Renal cortex interstitium (tissue), 15 donors: Measurements from ENCODE around the gene NLRP3. TPM values are rescaled to one million over a fixed set of nuclear protein-coding genes. Genes with fewer than 3 reads are reported as not detected.
"Not testable (repeated sequence)": the region's sequence is repeated elsewhere in the genome, so short reads cannot be mapped to it uniquely, and the experiment has no call there.

Experiments used
- DNase-seq, 11 donors: peaks; one replicate each; pipeline ENCODE4 v3.0.0-alpha.2; 2013; ENCODE audit warnings: low read depth in 9 of 11, low spot score in 4 of 11; ENCODE audit errors: extremely low read depth in 1 of 11
- long read RNA-seq, 16 experiments: transcript quantifications; one replicate each; lab custom pipeline, GENCODE V29; 2026
- polyA plus RNA-seq, 3 donors: library from polyadenylated mRNA; unstranded; fragments of 120-200 nt; gene quantifications; one replicate each; pipeline ENCODE4 v1.2.1, GENCODE V29; 2013; ENCODE audit not compliant: insufficient read length in 3 of 3

NLRP3 gene
- 1 to 10 TPM in 1 of 3 donors, under 1 TPM in 2; 0.78 to 1.0 (median 0.91) TPM for polyA plus RNA-seq
- long read RNA-seq, donor 1, result 0 reads
- long read RNA-seq, donor 2, result 0 reads
- long read RNA-seq, donor 3, result 0 reads
- long read RNA-seq, donor 4, result 0 reads
- long read RNA-seq, donor 5, result 0 reads
- long read RNA-seq, donor 6, result 0 reads
- long read RNA-seq, donor 7, result 0 reads
- long read RNA-seq, donor 8, result 0 reads
- long read RNA-seq, donor 9, result 0 reads
- long read RNA-seq, donor 10, result 0 reads
- long read RNA-seq, donor 11, result 0 reads
- long read RNA-seq, donor 12, result 0 reads
- long read RNA-seq, donor 13, result 0 reads
- long read RNA-seq, donor 14, result 0 reads
- long read RNA-seq, donor 15, result 0 reads
- long read RNA-seq, donor 16, result 0 reads

DNA sequence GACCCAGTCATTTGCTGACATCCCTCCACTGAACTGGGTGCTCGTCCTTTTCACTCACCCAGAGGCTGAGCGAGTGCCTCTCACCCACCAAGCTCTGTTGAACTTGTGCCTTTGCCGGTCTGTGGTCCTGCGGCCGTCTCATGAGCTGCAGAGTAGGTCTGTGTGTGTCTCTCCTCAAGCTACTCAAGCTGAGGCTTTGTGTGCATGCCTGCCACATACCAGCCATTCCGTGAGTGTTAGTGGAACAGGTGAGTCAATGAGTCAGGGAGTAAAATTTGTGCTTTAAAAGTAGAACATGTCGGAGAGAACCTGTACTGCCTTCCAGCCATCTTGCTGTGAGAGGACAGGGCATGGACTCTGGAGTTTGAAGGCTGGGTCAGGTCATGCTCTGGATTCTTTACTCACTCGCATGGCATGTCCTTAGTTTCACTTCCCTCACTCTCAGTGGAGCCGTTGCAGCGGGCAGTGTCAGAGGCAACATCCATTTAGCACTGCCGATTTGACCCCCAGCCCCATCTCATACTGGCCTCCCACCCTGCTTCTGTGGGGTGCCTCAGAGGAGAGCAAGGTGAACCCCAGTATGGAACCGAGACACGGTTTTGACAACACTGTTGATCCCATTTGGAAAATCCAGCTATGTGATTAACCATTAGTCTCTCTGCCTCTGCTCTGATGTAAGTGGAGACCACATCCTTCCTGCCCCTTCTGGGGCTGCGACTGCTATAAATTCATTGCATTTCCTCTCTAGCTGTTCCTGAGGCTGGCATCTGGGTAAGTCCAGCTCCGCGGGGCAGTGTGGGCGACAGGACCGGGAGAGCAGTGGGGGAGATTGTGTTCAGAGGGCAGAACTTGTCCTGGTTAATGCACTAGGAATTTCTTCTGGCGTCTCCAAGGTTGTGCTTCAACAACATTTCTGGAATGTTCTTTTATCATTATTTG is at the start of gene NLRP3:
Gene NLRP3, plus strand, starts transcription at position 751 of the 939 bp plus-strand sequence. CDS start 2,628 bp downstream, outside the sequence.
- peak in 2 of 11 donors; percentile 2 to 11 for DNase-seq

DNA sequence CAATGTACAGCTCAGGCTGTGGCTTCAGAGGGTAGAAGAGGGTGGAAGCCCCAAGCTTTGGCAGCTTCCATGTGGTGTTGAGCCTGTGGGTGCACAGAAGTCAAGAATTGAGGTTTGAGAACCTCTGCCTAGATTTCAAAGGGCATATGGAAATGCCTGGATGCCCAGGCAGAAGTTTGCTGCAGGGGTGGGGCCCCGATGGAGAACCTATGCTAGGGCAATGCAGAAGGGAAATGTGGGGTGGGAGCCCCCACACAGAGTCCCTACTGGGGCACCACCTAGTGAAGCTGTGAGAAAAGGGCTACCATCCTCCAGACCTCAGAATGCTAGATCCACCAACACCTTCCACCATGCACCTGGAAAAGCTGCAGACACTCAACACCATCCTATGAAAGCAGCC is 49.6 kb upstream of the NLRP3 start:
- not testable (repeated sequence) for DNase-seq

DNA sequence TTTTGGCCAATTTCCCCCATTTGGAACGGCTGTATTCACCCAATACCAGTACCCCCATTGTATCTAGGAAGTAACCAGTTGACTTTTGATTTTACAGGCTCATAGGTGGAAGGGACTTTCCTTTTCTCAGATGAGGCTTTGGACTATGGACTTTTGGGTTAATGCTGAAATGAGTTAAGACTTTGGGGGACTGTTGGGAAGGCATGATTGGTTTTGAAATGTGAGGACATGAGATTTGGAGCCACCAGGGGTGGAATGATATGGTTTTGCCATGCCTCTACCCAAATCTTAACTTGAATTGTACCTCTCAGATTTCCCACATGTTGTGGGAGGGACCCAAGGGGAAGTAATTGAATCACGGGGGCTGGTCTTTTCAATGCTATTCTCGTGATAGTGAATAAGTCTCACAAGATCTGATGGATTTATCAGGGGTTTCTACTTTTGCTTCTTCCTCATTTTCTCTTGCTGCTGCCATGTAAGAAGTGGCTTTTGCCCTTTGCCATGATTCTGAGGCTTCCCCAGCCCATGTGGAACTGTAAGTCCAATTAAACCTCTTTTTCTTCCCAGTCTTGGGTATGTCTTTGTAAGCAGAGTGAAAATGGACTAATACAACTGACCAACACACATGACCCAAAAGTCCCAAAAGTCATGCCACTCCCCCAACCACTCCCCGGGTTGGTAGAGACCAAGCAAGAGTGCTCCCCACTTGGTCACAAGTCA is 48.9 kb upstream of the NLRP3 start:
- DNase-seq, result no peak

DNA sequence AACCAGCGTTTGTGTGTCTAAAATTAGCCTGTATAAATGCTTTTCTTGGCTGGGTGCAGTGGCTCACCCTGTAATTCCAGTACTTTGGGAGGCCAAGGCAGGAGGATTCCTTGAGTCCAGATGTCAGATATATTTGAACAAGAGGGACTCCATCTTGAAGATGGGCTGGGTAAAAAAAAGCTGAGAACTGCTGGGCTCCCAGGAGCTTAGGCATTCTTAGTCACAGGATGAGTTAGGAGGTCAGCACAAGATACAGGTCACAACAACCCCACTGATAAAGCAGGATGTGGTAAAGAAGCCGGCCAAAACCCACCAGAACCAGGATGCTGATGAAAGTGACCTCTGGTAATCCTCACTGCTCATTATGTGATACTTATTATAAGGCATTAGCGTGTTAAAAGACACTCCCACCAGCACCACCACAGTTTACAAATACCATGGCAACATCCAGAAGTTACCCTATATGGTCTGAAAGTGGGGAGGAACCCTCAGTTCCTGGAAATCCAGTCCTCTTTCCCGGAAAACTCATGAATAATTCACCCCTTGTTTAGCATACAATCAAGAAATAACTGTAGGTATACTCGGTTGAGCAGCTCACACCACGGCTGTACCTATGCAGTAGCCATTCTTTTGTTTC is 48.1 kb upstream of the NLRP3 start:
- DNase-seq, result no peak

DNA sequence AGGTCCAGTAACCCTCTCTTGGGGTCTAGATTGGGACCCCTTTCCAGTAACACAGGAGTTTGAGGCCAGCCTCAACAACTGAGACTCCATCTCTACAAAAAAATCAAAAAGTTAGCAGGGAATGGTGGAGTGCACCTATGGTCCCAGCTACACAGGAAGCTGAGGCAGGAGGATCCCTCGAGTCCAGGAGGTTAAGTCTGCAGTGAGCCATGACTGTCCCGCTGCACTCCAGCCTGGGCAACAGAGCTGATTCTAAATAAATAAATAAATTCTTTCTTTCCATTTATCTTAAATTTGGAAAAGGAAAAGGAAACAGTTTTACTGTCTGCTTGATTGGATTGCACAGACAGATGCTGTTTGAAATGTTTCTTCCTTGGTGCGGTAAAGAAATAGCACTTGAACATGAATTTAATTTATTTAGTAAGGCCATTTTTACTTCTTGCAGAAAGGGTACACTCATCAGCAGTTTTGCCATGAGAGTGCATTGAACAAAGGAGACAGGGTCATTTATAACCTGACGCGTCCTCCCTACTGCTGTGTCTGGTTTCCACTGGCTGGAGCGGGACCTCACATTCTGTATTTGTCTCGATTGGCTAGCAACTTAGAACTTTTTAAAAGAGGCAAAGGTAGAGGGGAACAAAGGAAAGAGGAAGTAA is 47.4 kb upstream of the NLRP3 start:
- no peak for DNase-seq

DNA sequence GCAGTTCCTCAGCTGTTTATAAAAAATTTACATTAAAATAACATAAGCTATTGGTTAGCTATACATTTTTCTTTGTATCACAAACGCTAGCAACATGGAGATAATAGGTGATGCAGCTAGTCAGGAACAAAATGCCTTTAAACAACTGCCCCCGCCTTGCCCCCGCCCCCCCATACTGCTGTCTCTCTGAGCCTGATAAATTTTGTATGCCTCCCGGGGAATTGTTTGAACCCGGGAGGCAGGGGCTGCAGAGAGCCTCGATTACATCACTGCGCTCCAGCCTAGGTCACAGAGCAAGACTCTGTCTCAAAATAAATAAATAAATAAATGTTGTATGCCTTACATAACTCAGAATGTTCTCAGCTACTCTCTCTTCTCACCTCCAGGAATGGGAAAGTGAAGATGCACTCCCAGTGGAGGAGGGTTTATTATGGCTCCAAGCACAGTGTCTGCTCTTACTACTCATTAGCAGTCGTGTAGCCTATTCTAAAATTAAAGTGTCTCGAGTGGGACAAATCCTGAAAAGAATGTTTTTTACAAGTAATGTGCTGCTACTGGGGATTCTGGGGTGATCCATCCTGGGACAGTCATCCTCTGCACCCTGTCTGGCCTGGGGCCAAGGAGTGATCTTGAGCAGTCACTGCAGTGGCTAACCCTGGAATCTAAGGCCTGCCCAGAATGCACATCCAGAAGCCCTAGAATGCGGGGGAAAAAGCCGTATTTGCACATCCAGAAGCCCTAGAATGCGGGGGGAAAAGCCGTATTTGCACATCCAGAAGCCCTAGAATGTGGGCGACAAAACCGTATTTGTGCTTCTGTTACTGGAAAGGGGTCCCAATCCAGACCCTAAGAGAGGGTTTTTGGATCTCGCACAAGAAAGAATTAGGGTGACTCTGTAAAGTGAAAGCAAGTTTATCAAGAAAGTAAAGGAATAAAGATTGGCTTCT is 44.9 kb upstream of the NLRP3 start:
- no peak for DNase-seq

DNA sequence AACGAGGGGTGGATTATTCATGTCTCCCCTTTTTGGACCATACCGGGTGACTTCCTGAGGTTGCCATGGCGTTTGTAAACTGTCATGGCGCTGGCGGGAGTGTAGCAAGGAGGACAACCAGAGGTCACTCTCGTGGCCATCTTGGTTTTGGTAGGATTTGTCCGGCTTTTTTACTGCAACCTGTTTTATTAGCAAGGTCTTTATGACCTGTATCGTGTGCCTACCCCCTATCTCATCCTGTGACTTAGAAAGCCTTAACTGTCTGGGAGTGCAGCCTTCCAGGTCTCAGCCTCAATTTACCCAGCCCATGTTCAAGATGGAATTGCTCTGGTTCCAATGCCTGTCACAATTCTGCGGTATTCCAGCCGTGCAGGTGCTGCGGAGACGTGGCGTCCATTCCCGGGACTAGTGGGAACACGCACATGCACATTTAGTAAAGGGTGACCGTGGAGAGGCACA is 44.1 kb upstream of the NLRP3 start:
- no peak for DNase-seq

DNA sequence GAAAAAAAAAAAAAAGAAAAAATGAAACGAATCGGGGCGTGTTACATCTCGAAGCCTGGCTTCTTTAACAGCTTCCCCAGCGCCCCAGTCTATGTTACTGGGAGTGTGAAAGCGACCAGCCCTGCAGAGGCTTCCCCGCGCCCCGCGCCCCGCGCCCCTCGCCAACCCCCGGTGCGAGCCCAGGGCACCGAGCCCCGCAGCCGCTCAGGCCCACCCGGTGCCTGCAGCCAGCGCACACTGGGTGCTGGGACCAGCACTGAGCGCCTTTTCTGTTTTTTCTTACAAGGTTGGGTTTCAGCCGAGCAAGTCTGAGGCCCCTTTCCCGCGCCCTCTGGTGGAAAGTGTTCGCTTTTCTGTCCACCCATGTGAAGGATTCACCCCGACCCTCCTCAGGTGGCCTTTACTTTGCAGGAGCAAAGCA is 42.2 kb upstream of the NLRP3 start:
- DNase-seq, result peak in 1 of 11 donors; percentile 46

DNA sequence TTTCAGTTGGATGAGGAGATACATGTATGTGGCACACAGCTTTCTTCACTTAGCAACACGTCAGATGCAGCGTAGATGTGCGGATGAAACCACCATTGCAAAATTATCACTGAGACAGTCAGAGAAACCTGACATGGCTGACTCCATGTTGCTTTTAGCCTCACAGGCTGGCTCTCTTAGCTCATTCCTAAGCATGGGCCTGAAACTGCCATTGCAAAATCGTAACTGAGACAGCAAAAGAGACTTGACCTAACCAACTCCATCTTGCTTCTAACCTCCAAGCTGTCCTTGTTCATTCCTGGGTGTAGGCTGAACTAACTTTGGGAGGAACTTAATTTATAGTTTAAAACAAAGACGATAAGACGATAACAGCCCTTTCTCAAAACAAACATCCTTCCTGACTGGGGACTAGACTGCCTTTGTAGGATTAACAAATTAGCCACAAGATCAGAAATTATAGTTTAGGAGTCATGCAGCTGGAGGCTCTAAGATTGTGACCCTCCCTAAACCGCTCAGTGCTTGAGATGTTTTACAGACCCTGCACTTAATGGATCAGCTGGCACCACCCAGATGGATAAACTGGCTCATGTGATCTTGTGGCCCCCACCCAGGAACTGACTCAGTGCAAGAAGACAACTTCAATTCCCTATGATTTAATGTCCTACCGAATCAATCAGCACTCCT is 41.2 kb upstream of the NLRP3 start:
- DNase-seq, result not testable (repeated sequence)

DNA sequence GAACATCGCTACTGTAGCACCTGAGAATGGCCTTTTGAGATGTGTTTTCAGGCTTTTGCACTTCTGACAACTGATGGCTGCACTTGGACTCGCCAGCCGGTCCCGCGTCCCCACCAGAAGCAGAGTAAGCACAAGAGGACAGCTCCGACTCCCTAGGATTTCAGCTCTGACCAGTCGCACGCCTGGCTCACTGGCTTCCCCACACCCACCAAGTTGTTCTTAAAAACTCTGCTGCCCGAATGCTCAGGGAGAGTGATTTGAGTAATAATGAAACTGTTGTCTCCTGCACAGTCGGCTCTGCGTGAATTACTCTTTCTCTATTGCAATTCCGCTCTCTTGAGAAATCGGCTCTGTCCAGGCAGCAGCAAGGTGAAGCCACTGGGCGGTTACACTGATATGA is 40.2 kb upstream of the NLRP3 start:
- DNase-seq, result no peak

DNA sequence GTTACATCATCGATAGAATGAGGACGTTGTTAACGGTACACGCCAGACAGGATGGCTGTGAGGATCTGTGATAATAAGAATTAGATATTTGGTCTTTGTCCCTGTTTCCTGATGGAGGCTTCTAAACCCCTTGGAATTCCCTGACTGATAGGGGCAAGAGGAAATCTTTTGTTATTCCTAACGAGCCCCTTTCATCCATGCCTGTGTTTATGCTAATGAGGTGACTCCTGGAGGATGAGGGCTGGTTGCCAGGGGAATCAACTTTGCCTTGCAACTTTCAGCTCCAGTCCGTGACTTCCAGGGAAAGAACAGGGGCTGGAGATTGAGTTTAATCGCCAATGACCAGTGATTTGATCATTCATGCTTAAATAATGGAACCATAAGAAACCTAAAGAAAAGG is 39.3 kb upstream of the NLRP3 start:
- no peak for DNase-seq

DNA sequence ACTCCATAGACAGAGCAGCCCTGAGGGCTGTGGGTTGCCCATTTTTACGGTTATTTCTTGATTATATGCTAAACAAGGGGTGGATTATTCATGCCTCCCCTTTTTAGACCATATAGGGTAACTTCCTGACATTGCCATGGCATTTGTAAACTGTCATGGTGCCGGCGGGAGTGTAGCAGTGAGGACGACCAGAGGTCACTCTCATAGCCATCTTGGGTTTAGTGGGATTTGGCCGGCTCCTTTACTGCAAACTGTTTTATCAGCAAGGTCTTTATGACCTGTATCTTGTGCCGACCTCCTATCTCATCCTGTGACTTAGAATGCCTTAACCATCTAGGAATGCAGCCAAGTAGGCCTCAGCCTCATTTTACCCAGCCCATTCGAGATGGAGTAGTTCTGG is 38.3 kb upstream of the NLRP3 start:
- not testable (repeated sequence) for DNase-seq

DNA sequence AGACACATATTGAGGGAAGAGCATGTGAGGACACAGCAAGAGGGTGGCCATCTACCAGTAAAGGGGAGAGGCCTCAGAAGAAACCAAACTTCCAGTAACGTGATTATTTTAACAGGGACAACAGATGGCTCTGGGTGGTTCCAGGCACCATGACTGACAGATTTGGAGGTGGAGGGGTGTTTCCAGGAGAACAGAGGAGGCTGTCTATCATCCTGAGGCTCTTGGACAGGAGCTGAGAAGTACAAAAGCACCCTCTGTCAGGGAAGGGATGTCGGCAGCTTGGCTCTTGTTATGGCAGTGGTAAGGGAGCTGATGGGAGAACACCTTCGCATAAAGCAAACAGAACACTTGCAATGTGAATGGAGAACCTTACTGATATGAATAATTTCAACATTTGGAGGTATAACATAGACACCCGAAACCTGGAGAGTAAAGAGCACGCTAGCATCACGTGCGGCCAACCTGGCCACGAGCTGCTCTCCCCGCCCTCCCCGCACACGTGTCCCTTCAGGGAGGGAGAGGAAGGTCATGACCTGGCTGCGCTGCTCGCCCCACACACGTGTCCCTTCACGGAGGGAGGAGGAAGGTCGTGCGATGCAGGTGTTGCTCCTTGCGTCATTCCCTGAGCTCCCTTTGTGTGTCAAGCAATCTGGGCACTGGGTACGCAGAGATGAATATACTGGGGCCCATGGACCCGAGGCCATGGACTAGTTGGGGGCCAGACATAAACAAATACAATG is 37.5 kb upstream of the NLRP3 start:
- DNase-seq, result no peak

DNA sequence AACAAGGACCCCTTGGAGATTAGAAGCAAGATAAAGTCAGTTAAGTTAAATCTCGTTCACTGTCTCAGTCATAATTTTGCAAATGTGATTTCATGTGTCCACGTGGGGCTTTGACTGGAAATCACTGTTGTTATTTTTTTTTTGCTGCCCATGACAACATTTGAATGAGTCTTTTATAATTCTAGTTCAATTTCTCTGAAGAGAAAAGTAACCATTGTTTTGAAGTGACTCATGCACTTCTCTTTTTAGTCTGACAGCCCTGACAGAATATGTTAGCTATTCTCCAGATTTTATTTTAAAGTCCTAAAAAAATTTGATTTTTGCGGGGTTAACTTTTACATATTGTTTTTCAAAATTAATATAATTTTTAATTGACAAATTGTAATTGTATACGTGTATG is 30.7 kb upstream of the NLRP3 start:
- DNase-seq, result no peak

DNA sequence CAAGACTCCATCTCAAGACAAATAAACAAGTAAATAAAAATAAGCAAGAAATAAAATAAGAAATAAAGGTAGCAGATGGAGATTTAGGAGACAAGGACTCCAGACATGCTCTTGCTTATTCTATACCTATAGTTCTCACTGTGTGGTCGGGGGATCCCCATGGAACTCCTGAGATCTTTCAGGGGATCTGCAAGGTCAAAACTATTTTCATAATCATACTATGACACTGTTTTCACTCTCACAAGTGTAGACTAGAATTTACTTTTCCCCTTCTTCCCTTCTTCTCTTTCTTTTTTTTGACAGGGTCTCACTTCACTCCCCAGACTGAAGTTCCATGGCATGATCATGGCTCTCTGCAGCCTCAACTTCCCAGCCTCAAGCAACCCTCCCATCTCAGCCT is 29.8 kb upstream of the NLRP3 start:
- no peak for DNase-seq

DNA sequence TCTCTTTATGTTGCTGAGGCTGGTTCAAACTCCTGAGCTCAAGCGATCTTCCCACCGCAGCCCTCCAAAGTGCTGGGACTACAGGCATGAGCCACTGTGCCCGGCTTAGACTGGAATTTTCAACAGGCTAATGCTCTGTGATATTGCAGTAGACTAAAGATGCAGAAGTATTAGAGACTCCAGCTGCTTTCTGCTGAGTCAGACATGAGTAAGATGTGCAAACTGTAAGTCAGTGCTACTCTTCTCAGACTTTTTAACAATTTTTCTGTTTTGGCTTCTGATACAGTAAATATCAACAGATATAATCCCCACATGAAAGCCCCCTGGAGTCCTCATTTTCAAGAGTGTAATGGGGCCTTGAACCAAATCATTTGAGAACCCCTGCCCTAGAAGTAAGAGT is 29.3 kb upstream of the NLRP3 start:
- no peak for DNase-seq
